KG1 (cell line): ENCODE measurements around the gene ACKR3.

Experiments used
- DNase-seq: peaks from one replicate; lab custom pipeline; 2025; lab: John Stamatoyannopoulos, UW

The ACKR3 gene

GRCh38 chr2:236569573-236569973 is at the start of gene ACKR3:
Gene ACKR3, plus strand, starts transcription at chr2:236569825. Its CDS starts 10,641 bp downstream, at chr2:236580466.
- DNase-seq = peak; percentile 25

DNA sequence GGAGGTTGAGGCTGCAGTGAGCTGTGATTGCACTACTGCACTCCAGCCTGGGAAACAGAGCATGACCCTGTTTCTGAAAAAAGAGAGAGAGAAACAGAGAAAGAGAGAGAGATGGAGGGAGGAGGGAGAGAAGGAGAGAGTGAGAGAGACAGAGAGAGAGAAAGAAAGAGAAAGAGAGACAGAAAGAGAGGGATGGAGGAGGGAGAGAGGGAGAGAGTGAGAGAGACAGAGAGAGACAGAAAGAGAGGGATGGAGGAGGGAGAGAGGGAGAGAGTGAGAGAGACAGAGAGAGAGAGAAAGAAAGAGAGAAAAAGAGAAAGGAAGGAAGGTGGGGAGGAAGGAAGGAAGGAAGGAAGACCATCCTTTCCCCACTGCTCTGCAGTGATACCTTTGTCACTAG is 48.1 kb upstream of the ACKR3 start:
- no peak for DNase-seq

DNA sequence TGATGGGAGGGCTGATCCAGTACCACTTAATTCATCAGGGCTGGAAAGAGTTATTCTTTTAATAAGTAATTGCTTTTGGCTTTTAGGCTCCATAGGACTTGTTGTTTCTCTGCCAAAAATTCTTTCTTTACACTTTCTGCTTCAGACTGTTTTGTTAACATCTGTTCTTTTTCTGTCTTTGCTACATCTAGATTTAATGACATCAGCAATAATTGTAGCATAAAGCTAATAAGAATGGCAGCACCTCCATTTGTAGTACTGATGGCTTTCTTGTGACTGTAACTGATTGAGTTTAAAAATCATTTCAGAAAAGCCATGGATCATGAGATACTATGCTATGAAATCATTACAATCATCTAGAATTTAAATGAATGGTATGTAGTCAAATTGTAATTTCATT is 46.4 kb upstream of the ACKR3 start:
- DNase-seq = no peak

GRCh38 chr2:236525411-236525997 is 44.1 kb upstream of the ACKR3 start:
- DNase-seq = no peak

DNA sequence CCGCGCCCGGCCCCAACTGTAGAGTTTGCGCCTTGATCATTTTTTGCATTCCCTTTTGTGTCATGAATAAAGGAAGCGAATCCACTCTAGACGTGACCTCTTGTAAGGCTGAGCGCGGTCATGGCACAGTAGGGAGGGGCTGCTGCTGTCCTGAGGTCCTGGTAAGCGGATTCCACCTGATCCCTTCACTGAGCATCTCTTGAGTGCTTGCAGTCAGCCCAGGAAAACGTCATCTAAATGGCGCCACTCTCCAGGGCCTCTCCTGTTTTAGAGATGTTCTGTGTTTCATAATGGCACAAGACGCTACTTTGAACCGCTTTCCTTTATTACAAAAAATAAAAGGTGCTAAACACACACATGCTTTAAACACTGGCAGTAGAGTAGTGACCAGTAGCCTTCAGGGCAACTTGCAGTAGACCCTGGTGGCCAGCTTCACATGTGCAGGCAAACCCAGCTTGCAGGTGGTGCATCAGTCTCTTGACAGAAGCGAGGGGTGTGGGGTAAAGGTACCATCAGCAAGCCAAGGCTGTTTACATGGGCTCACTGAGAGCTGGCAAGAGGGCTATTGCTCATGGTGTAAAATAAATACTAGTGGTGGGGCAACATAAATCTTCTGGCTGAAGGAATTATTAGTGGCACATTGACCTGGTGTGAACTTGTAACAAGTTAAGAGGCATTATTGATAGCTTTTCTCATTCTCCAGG is 43.0 kb upstream of the ACKR3 start:
- no peak for DNase-seq

DNA sequence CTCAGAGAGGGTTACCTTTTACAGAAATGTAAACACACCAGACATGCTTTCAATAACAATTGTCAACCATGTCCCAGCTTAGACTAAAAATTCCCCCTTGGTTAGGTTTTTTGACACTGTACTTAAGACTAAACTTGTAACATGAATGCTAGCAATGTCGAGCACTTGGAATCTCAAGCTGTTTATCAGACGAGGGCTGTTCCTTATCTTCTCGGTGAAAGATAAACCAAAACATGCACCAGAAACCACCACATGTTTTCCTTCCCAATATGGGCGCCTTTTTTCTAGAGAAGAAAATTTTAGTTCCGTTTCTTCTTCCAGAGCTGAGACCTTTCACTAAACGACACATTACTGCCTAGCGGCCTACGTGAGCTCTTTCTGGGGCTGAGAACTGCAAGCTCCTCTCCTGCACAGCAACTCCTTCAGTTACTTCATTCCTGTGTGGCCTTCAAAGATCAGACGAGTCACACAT is 42.4 kb upstream of the ACKR3 start:
- no peak for DNase-seq

- no peak for DNase-seq
Measured at GRCh38 chr2:236529606-236530005, 40.0 kb upstream of the ACKR3 start.

GRCh38 chr2:236530512-236530911 is 39.1 kb upstream of the ACKR3 start:
- DNase-seq = no peak

DNA sequence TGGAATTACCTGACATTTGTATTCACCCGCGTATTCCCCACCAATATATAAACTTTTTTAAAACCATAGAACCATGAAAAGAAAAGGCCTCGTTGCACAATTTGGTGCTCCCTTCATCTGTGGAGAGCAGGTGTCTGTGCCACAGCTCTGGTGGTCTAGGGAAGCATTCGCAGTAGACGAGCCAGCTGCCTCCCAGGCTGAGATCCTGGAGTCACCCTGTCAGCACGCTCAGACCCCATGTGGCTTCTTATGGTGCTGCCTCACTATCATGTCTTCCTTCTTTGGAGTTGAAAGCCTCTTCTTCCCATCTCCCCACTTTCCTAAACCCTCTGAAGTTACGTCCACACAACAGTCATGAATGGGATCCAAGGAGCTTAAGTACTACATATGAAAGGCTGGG is 38.4 kb upstream of the ACKR3 start:
- DNase-seq = no peak

- DNase-seq = no peak
Measured at GRCh38 chr2:236531996-236532395, 37.6 kb upstream of the ACKR3 start.

DNA sequence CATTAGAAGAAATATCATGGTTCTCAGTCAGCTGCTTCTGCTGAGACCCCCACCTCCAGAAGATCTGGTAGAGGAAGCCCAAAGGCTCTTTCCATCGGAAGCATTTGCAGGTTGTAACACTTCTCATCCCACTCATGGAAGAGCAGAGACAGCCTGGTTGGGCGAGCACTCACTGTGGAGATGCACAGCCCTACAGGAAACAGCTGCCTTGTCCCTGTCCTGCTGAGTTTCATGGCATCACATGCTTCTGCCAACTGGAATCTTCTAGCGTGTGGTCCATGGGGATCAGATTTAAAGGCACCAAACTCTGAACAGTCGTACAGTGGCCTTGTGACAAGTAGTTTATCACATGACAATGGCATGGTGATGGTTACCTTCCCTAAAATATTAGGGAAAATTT is 36.3 kb upstream of the ACKR3 start:
- no peak for DNase-seq

- DNase-seq = no peak
Measured at GRCh38 chr2:236535024-236535423, 34.6 kb upstream of the ACKR3 start.

- peak; percentile 54 for DNase-seq
Measured at GRCh38 chr2:236536727-236537398, 32.8 kb upstream of the ACKR3 start.

GRCh38 chr2:236538242-236538641 is 31.4 kb upstream of the ACKR3 start:
- no peak for DNase-seq

DNA sequence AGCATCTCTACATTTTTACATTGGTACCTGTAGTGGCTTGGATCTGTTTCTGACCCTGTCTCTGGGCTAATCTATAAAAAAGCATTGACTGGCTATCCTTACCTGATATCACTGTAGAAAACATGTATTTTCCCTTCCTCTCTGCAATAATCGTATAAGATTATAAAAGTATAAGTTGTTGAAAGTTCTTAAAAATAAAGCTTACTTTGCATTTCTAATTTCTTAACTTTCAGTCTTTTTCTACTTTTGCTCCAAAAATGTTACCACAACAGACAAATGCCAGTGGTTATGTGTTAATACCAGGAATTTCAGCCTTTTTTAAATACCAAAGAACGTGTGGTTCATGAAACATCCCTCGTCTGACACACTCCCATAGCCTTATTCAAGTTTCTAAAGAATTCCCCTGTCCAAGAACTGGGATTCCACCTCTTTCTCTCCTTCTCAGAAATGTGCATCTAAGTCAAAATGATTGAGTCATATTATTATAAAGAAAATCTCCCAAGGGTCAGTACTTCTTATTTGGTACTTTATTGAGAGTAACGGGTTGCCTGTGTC is 28.5 kb upstream of the ACKR3 start:
- no peak for DNase-seq

- DNase-seq = no peak
Measured at GRCh38 chr2:236544362-236544761, 25.3 kb upstream of the ACKR3 start.

- no peak for DNase-seq
Measured at GRCh38 chr2:236545248-236545658, 24.4 kb upstream of the ACKR3 start.

DNA sequence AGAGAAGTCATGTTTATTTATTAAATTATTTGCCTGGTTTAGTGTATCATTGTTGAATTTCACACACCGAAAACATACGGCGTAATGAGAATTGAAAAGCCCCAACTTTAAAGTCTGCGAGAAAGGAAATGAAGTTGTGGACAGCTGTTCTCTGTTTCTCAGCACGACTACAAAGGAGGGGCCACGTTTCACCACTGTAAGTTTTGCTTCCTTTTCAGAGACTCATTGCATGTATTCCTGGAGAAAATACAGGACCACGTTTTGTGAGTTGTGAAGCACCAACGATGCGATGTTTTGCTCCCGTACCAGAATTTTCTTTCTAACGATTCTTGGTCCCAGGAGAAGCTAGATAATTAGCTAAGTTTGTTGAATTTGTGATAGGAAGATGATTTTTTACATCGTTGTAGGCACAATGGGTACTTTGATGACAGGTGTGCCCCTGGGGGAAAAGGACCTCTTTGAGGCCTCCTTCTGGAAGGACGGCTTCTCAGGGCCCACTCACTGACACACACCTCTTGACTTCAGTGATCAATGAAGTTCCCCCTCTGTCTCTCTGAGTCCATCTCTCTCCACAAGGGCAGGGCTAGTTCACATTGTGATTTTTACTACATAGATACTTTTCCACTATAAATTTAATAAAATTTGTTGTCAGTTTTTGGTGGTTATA is 23.7 kb upstream of the ACKR3 start:
- peak; percentile 33 for DNase-seq

- DNase-seq = peak; percentile 53
Measured at GRCh38 chr2:236546561-236547002, 23.0 kb upstream of the ACKR3 start.

GRCh38 chr2:236547725-236548124 is 21.9 kb upstream of the ACKR3 start:
- DNase-seq = no peak

GRCh38 chr2:236548179-236548921 is 21.3 kb upstream of the ACKR3 start:
- no peak for DNase-seq

DNA sequence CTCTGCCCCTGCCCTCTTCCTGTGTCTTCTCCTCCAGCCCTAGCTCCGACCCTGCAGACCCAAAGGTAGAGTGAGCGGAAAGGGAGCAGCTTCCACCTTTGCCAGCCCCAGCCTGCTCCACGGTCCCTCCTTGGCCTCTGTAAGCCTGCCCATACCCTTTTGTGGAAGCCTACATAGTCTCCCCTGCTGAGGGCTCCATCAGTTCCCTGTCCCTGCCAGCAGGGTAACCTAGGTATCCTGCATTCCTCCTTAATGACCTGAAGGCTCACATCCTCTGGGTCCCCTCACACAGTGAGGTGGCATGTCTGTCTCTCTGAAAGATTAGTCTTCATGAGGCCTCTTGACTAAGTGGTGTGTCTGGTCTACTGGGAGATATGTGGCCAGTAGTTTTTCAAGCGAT is 20.5 kb upstream of the ACKR3 start:
- DNase-seq = no peak
